ENCODE data around the gene ABL2.
"Not testable (repeated sequence)": the region's sequence is repeated elsewhere in the genome, so short reads cannot be mapped to it uniquely, and the experiment has no call there.

Gene ABL2

DNA sequence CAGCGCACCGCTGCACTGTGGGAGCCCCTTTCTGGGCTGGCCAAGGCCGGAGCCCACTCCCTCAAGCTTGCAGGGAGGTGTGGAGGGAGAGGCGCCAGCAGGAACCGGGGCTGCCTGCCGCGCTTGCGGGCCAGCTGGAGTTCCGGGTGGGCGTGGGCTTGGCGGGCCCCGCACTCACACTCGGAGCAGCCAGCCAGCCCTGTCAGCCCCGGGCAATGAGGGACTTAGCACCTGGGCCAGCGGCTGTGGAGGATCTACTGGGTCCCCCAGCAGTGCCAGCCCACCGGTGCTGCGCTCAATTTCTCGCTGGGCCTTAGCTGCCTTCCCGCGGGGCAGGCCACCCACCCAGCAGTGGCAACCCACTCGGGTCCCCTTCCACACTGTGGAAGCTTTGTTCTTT, 90.7 kb downstream of the ABL2 start:
- not testable (repeated sequence) for H3K27ac ChIP-seq (ENCODE audit: low read depth, low read length); H3K4me2 ChIP-seq (ENCODE audit: low read length); H3K79me1 ChIP-seq (ENCODE audit: low read length); H2BK5ac ChIP-seq (ENCODE audit: low read length); H3K4me3 ChIP-seq (ENCODE audit: low read length); DNase-seq; H2BK15ac ChIP-seq (replicated peaks; ENCODE audit: low read depth); H4K8ac ChIP-seq (ENCODE audit: low read depth, low read length); H2BK120ac ChIP-seq (ENCODE audit: low read depth, low read length); H3K79me2 ChIP-seq (ENCODE audit: control insufficient read depth, insufficient read depth, low read length); H3K9ac ChIP-seq (ENCODE audit: low read length); H3K56ac ChIP-seq (ENCODE audit: low read length); H3K27me3 ChIP-seq (ENCODE audit: insufficient read depth, low read length, poor library complexity); H3K23ac ChIP-seq (ENCODE audit: low read length); H3K18ac ChIP-seq (ENCODE audit: low read length); H3K36me3 ChIP-seq (ENCODE audit: control insufficient read depth, insufficient read depth, low read length); H2AK5ac ChIP-seq (ENCODE audit: low read length); H3K4me1 ChIP-seq (ENCODE audit: control insufficient read depth, low read depth, low read length); H4K5ac ChIP-seq (ENCODE audit: low read length); H3K4ac ChIP-seq (ENCODE audit: low read depth, low read length)
- no CpG with 5 or more reads among the region's 21 CpGs for WGBS (ENCODE audit: extremely low coverage, insufficient coverage, low lambda C conversion rate)

DNA sequence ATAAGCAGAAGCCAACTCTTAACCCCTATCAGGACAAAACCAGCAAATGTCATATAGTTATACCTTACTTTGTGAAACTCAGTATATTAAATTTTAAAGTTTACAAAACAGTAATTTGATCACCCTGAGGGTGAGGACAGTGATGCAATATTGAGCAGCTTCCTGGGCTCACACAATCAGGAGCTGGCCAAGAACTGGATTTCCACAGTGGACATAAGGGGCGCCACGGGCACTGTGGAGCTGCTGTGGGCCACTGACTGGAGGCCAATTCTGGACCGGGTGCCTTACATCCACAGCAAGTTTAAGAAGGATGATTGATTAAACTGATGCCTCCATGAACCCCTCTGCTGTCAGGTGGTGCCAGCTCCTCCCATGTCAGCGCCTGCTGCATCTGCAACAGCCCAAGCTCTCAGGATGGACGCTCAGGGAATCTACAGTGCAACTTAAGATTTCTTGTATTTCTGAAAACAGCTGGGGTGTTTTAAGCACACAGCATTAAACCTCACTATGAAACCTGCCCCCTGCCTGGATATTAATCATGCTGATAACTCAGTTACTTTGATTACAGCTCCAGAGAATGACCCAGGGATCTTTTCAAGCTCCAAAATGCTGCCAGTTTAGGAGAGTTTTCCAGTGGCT, 91.7 kb downstream of the ABL2 start:
- no peak overlapping the region for H3K56ac ChIP-seq (ENCODE audit: low read length)
- no CpG with 5 or more reads among the region's 5 CpGs for WGBS (ENCODE audit: extremely low coverage, insufficient coverage, low lambda C conversion rate)

DNA sequence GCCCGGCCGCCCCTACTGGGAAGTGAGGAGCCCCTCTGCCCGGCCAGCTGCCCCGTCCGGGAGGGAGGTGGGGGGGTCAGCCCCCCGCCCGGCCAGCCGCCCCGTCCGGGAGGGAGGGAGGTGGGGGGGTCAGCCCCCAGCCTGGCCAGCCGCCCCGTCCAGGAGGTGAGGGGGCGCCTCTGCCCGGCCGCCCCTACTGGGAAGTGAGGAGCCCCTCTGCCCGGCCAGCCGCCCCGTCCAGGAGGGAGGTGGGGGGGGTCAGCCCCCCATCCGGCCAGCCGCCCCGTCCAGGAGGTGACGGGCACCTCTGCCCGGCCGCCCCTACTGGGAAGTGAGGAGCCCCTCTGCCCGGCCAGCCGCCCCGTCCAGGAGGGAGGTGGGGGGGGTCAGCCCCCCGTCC, 93.8 kb downstream of the ABL2 start:
- not testable (repeated sequence) for H4K5ac ChIP-seq (ENCODE audit: low read length); DNase-seq
- WGBS (ENCODE audit: extremely low coverage, insufficient coverage, low lambda C conversion rate): no CpG with 5 or more reads among the region's 28 CpGs

More for the DNA sequence above, 91.7 kb downstream of the ABL2 start:
- Histone ChIP-seq H2BK5ac (ENCODE audit: low read length) (no peak overlapping the region), H3K9ac (ENCODE audit: low read length) (no peak overlapping the region), H3K27me3 (ENCODE audit: insufficient read depth, low read length, poor library complexity) (no peaks in the 10 kb centered on the region), H3K79me1 (ENCODE audit: low read length) (peaks cover 7% of the 10 kb centered on the region), H3K79me2 (ENCODE audit: control insufficient read depth, insufficient read depth, low read length) (peaks cover 2% of the 10 kb centered on the region), H3K4me2 (ENCODE audit: low read length) (no peak overlapping the region), H2BK120ac (ENCODE audit: low read depth, low read length) (no peak overlapping the region), H3K4ac (ENCODE audit: low read depth, low read length) (no peak overlapping the region), H2AK5ac (ENCODE audit: low read length) (no peak overlapping the region), H4K8ac (ENCODE audit: low read depth, low read length) (no peak overlapping the region), H3K4me3 (ENCODE audit: low read length) (no peak overlapping the region), H3K4me1 (ENCODE audit: control insufficient read depth, low read depth, low read length) (no peaks in the 10 kb centered on the region), H3K27ac (ENCODE audit: low read depth, low read length) (no peak overlapping the region), H4K5ac (ENCODE audit: low read length) (no peak overlapping the region), H3K23ac (ENCODE audit: low read length) (no peak overlapping the region), H2BK15ac (replicated peaks; ENCODE audit: low read depth) (no peak overlapping the region), H3K36me3 (ENCODE audit: control insufficient read depth, insufficient read depth, low read length) (no peaks in the 10 kb centered on the region), H3K18ac (ENCODE audit: low read length) (no peak overlapping the region)
- DNase-seq: no peak

DNA sequence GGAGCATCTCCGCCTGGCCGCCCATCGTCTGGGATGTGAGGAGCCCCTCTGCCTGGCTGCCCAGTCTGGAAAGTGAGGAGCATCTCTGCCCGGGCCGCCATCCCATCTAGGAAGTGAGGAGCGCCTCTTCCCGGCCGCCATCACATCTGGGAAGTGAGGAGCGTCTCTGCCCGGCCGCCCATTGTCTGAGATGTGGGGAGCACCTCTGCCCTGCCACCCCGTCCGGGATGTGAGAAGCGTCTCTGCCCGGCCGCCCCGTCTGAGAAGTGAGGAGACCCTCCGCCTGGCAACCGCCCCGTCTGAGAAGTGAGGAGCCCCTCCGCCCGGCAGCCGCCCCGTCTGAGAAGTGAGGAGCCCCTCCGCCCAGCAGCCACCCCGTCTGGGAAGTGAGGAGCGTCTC, 94.3 kb downstream of the ABL2 start:
- not testable (repeated sequence) for H4K8ac ChIP-seq (ENCODE audit: low read depth, low read length); H3K9ac ChIP-seq (ENCODE audit: low read length); H3K27ac ChIP-seq (ENCODE audit: low read depth, low read length); H3K4me3 ChIP-seq (ENCODE audit: low read length); H3K27me3 ChIP-seq (ENCODE audit: insufficient read depth, low read length, poor library complexity); H3K36me3 ChIP-seq (ENCODE audit: control insufficient read depth, insufficient read depth, low read length); H3K18ac ChIP-seq (ENCODE audit: low read length); H3K23ac ChIP-seq (ENCODE audit: low read length); H3K4me2 ChIP-seq (ENCODE audit: low read length); H3K4me1 ChIP-seq (ENCODE audit: control insufficient read depth, low read depth, low read length); H2AK5ac ChIP-seq (ENCODE audit: low read length); H4K5ac ChIP-seq (ENCODE audit: low read length); H2BK5ac ChIP-seq (ENCODE audit: low read length); DNase-seq; H2BK120ac ChIP-seq (ENCODE audit: low read depth, low read length); H2BK15ac ChIP-seq (replicated peaks; ENCODE audit: low read depth); H3K79me2 ChIP-seq (ENCODE audit: control insufficient read depth, insufficient read depth, low read length); H3K79me1 ChIP-seq (ENCODE audit: low read length); H3K4ac ChIP-seq (ENCODE audit: low read depth, low read length); H3K56ac ChIP-seq (ENCODE audit: low read length)
- no CpG with 5 or more reads among the region's 27 CpGs for WGBS (ENCODE audit: extremely low coverage, insufficient coverage, low lambda C conversion rate)

More for the DNA sequence above, 93.8 kb downstream of the ABL2 start:
- H3K9ac ChIP-seq (ENCODE audit: low read length); H2BK5ac ChIP-seq (ENCODE audit: low read length); H4K8ac ChIP-seq (ENCODE audit: low read depth, low read length); H3K4me1 ChIP-seq (ENCODE audit: control insufficient read depth, low read depth, low read length); H2BK15ac ChIP-seq (replicated peaks; ENCODE audit: low read depth); H3K27me3 ChIP-seq (ENCODE audit: insufficient read depth, low read length, poor library complexity); H3K18ac ChIP-seq (ENCODE audit: low read length); H3K4me2 ChIP-seq (ENCODE audit: low read length); H2AK5ac ChIP-seq (ENCODE audit: low read length); H3K36me3 ChIP-seq (ENCODE audit: control insufficient read depth, insufficient read depth, low read length); H3K79me1 ChIP-seq (ENCODE audit: low read length); H3K79me2 ChIP-seq (ENCODE audit: control insufficient read depth, insufficient read depth, low read length); H2BK120ac ChIP-seq (ENCODE audit: low read depth, low read length); H3K56ac ChIP-seq (ENCODE audit: low read length); H3K27ac ChIP-seq (ENCODE audit: low read depth, low read length); H3K4ac ChIP-seq (ENCODE audit: low read depth, low read length); H3K4me3 ChIP-seq (ENCODE audit: low read length); H3K23ac ChIP-seq (ENCODE audit: low read length): not testable (repeated sequence)

DNA sequence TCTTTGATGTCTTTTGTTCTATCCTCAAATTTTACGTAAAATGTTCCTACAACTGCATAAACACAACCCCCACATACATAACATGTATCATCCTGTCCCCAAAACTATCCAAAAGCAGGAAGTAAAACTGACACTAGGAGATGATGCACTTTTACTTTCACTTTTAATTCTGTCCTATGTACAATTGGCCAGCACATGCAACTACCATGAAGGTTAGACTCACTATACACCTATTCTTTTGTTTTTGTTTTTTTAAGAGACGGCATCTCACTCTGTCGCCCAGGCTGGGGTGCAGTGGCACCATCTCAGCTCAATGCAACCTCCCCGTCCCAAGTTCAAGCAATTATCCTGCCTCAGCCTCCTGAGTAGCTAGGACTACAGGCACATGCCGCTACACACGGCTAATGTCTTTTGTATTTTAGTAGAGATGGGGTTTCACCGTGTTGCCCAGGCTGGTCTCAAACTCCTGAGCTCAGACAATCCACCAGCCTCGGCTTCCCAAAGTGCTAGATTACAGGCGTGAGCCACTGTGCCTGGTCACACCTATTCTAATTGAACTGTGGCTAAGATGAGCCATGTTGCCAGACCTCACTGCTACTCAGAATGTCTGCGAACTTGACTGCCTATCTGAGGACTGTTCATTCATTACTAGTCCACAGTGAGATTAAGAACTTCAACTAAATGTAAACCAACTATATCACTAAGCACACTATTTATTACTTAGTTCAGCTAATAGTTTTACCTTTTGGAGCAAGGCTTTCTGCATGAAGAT, 99.6 kb downstream of the ABL2 start:
- no peaks in the 10 kb centered on the region for H3K27me3 ChIP-seq (ENCODE audit: insufficient read depth, low read length, poor library complexity)
- no peaks in the 10 kb centered on the region for H3K4me1 ChIP-seq (ENCODE audit: control insufficient read depth, low read depth, low read length)
- no peak overlapping the region for H3K56ac ChIP-seq (ENCODE audit: low read length)
- WGBS (ENCODE audit: extremely low coverage, insufficient coverage, low lambda C conversion rate): no CpG with 5 or more reads among the region's 10 CpGs
- no peaks in the 10 kb centered on the region for H3K36me3 ChIP-seq (ENCODE audit: control insufficient read depth, insufficient read depth, low read length)
- H3K9ac ChIP-seq (ENCODE audit: low read length): no peak overlapping the region
- H3K4me3 ChIP-seq (ENCODE audit: low read length): no peak overlapping the region
- no peak overlapping the region for H3K18ac ChIP-seq (ENCODE audit: low read length)
- H2BK5ac ChIP-seq (ENCODE audit: low read length): no peak overlapping the region
- DNase-seq: no peak
- no peaks in the 10 kb centered on the region for H3K79me1 ChIP-seq (ENCODE audit: low read length)
- no peak overlapping the region for H3K23ac ChIP-seq (ENCODE audit: low read length)
- H2BK15ac ChIP-seq (replicated peaks; ENCODE audit: low read depth): no peak overlapping the region
- H2BK120ac ChIP-seq (ENCODE audit: low read depth, low read length): no peak overlapping the region
- no peak overlapping the region for H4K8ac ChIP-seq (ENCODE audit: low read depth, low read length)
- H2AK5ac ChIP-seq (ENCODE audit: low read length): no peak overlapping the region
- no peaks in the 10 kb centered on the region for H3K79me2 ChIP-seq (ENCODE audit: control insufficient read depth, insufficient read depth, low read length)
- no peak overlapping the region for H3K4me2 ChIP-seq (ENCODE audit: low read length)
- no peak overlapping the region for H3K27ac ChIP-seq (ENCODE audit: low read depth, low read length)
- no peak overlapping the region for H3K4ac ChIP-seq (ENCODE audit: low read depth, low read length)
- H4K5ac ChIP-seq (ENCODE audit: low read length): no peak overlapping the region
